GM12801 (cell line): Measurements from ENCODE around the gene MYL5.

Source experiments
- CTCF ChIP-seq: IDR thresholded peaks from one replicate; pipeline ENCODE4 v1.5.1; 2011; ENCODE audit warnings: control low read depth; ENCODE audit not compliant: insufficient read length; ENCODE audit errors: extremely low read depth

The MYL5 gene

GRCh38 chr4:712093-712492 is 37.8 kb downstream of the MYL5 start:
- no peak for TF ChIP-seq CTCF

GRCh38 chr4:712916-713632 is 38.7 kb downstream of the MYL5 start:
- TF ChIP-seq CTCF: no peak

- no peak for TF ChIP-seq CTCF
Observed at GRCh38 chr4:714087-714486, 39.7 kb downstream of the MYL5 start.

- TF ChIP-seq CTCF: no peak
Observed at GRCh38 chr4:717601-718320, 43.4 kb downstream of the MYL5 start.

GRCh38 chr4:718460-718859 is 44.1 kb downstream of the MYL5 start:
- no peak for TF ChIP-seq CTCF

- TF ChIP-seq CTCF: no peak
Observed at GRCh38 chr4:720111-720860, 45.9 kb downstream of the MYL5 start.
